DND-41 (cell line): ENCODE measurements around the gene OR1M1.
A peak's percentile ranks its signal among the peaks of the same experiment; 100 is the strongest.

Experiments
- ATAC-seq: fragments of 200-7000 bp; cut with Tn5 transposase; 3 replicates; pipeline ENCODE4 v1.9.1; 2021; ENCODE audit warnings: low read depth; ENCODE audit not compliant: insufficient read depth
- DNase-seq: peaks from one replicate; pipeline ENCODE4 v3.0.0-alpha.2; 2020
- H2AFZ ChIP-seq: 2 replicates; pipeline ENCODE4 v1.6.0; 2012; ENCODE audit warnings: low read depth, low read length
- H3K27ac ChIP-seq: 2 replicates; pipeline ENCODE4 v1.5.1; 2012; ENCODE audit warnings: low read length, inconsistent platforms
- H3K27me3 ChIP-seq: fragments of 200-600 bp; sonication (generic); 2 replicates; pipeline ENCODE4 v1.6.0; 2012; ENCODE audit warnings: low read length, mild to moderate bottlenecking, inconsistent platforms; ENCODE audit not compliant: insufficient read depth, poor library complexity
- H3K36me3 ChIP-seq: 2 replicates; pipeline ENCODE4 v1.5.1; 2012; ENCODE audit warnings: low read length, inconsistent platforms; ENCODE audit not compliant: insufficient read depth
- H3K4me1 ChIP-seq: 2 replicates; pipeline ENCODE4 v1.5.1; 2012; ENCODE audit warnings: mild to moderate bottlenecking, low read length; ENCODE audit not compliant: insufficient read depth
- H3K4me2 ChIP-seq: 2 replicates; pipeline ENCODE4 v1.6.0; 2012; ENCODE audit warnings: mild to moderate bottlenecking, moderate library complexity, low read length, inconsistent platforms; ENCODE audit not compliant: insufficient read depth
- H3K4me3 ChIP-seq, 2 experiments: fragments of 200-600 bp in 1 of 2; shearing (Covaris generic) in 1 of 2; 2 replicates each; pipeline ENCODE4 v1.5.1; 2012 to 2016; ENCODE audit warnings: inconsistent platforms in 2 of 2, low read length in 2 of 2, mild to moderate bottlenecking in 2 of 2, low read depth in 1 of 2, moderate library complexity in 1 of 2
- H3K79me2 ChIP-seq: 2 replicates; pipeline ENCODE4 v1.6.0; 2012; ENCODE audit warnings: low read length, inconsistent platforms; ENCODE audit not compliant: insufficient read depth
- H3K9ac ChIP-seq: 2 replicates; pipeline ENCODE4 v1.6.0; 2012; ENCODE audit warnings: low read depth, mild to moderate bottlenecking, inconsistent platforms, low read length, moderate library complexity
- H3K9me3 ChIP-seq: 2 replicates; pipeline ENCODE4 v1.5.1; 2012; ENCODE audit warnings: low read length, moderate library complexity, mild to moderate bottlenecking, inconsistent platforms; ENCODE audit not compliant: insufficient read depth, severe bottlenecking
- H4K20me1 ChIP-seq: 2 replicates; pipeline ENCODE4 v1.6.0; 2012; ENCODE audit warnings: low read length; ENCODE audit not compliant: insufficient read depth
- CTCF ChIP-seq: IDR thresholded peaks from 2 replicates; pipeline ENCODE4 v1.5.1; 2012; ENCODE audit warnings: borderline replicate concordance, low read length, moderate library complexity, mild to moderate bottlenecking; ENCODE audit not compliant: poor library complexity, severe bottlenecking; ENCODE audit errors: extremely low read depth
- EZH2 ChIP-seq: IDR thresholded peaks from 3 replicates; pipeline ENCODE4 v1.6.1; 2012; ENCODE audit warnings: borderline replicate concordance, low read depth, mild to moderate bottlenecking, moderate library complexity, low read length, inconsistent platforms; ENCODE audit not compliant: severe bottlenecking

Gene OR1M1

GRCh38 chr19:9140159-9140874 lies 53.5 kb downstream of the OR1M1 start, which contains the start of gene ZNF317:
Gene ZNF317, plus strand, starts transcription at chr19:9140397. Its CDS starts 15,620 bp downstream, at chr19:9156017.
- H3K9ac ChIP-seq, result peak within 1 kb of the TSS; percentile 97
- peaks cover 32% of the 10 kb centered on the region for H3K36me3 ChIP-seq
- ATAC-seq (peak; percentile 89), DNase-seq (peak; percentile 92)
- peaks cover 6% of the 10 kb centered on the region; the same call in 1 of the 2 replicates for H4K20me1 ChIP-seq
- peaks cover 52% of the 10 kb centered on the region for H3K79me2 ChIP-seq
- H3K9me3 ChIP-seq, result peaks cover 18% of the 10 kb centered on the region
- H2AFZ ChIP-seq, result peak within 1 kb of the TSS; percentile 90
- peaks cover 38% of the 10 kb centered on the region for H3K4me1 ChIP-seq
- H3K4me2 ChIP-seq, result peak within 1 kb of the TSS; percentile 76
- peak within 1 kb of the TSS; percentile 96 for H3K27ac ChIP-seq
- H3K4me3 ChIP-seq, result peak within 1 kb of the TSS; percentile 94 to 97
- TF ChIP-seq EZH2, result no peak
- TF ChIP-seq CTCF, result no peak
- H3K27me3 ChIP-seq, result no peaks in the 10 kb centered on the region

- Histone ChIP-seq H3K4me3 (no peak overlapping the region), H3K4me2 (no peak overlapping the region), H3K79me2 (peaks cover 97% of the 10 kb centered on the region), H3K4me1 (peaks cover 21% of the 10 kb centered on the region), H3K27ac (no peak overlapping the region), H2AFZ (no peak overlapping the region), H3K27me3 (no peaks in the 10 kb centered on the region), H3K9me3 (peaks cover 21% of the 10 kb centered on the region), H4K20me1 (peaks cover 35% of the 10 kb centered on the region), H3K36me3 (peaks cover 65% of the 10 kb centered on the region), H3K9ac (no peak overlapping the region)
- ATAC-seq (no peak), DNase-seq (no peak)
- no peak for TF ChIP-seq EZH2
- no peak for TF ChIP-seq CTCF
Measured at GRCh38 chr19:9144920-9145319, 58.1 kb downstream of the OR1M1 start.
